Measurements from ENCODE around the gene FHIT. TPM values are rescaled to one million over a fixed set of nuclear protein-coding genes. Genes with fewer than 3 reads are reported as not detected.

FHIT gene
- total RNA-seq, 1 donor = 2.2 TPM

GRCh38 chr3:60531759-60532158 is 719.5 kb downstream of the FHIT start:
- no peak for DNase-seq (ENCODE audit: low read depth)
- TF ChIP-seq, protein P1, sequence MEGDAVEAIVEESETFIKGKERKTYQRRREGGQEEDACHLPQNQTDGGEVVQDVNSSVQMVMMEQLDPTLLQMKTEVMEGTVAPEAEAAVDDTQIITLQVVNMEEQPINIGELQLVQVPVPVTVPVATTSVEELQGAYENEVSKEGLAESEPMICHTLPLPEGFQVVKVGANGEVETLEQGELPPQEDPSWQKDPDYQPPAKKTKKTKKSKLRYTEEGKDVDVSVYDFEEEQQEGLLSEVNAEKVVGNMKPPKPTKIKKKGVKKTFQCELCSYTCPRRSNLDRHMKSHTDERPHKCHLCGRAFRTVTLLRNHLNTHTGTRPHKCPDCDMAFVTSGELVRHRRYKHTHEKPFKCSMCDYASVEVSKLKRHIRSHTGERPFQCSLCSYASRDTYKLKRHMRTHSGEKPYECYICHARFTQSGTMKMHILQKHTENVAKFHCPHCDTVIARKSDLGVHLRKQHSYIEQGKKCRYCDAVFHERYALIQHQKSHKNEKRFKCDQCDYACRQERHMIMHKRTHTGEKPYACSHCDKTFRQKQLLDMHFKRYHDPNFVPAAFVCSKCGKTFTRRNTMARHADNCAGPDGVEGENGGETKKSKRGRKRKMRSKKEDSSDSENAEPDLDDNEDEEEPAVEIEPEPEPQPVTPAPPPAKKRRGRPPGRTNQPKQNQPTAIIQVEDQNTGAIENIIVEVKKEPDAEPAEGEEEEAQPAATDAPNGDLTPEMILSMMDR (IDR thresholded peaks at IDR 0.05; ENCODE audit: insufficient read depth, low read depth, low read length) = no peak

DNA sequence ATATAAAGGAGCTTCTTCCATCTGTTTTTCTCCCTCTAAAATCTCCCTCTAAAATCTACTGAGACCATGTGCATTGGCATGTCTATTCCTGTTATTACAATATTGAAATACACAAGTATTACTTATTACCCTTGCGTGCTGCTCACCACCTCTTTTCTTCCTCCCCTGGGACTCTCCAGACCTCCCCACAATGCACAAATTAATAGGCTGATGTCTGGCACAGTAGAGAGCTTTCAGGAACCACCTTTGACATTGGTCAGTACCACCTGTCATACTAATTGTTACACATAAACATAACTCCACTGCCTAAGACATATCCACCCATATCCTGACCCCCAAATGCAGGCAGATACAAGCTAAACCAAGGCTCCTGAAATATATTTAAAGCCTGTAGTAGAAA is 722.6 kb downstream of the FHIT start:
- no peak overlapping the region for H3K4me3 ChIP-seq (ENCODE audit: low read depth, low read length)
- no peak for DNase-seq (ENCODE audit: low read depth)
- TF ChIP-seq, protein P1 (IDR thresholded peaks at IDR 0.05; ENCODE audit: insufficient read depth, low read depth, low read length) = no peak

More at GRCh38 chr3:60531759-60532158, 719.5 kb downstream of the FHIT start:
- no peak overlapping the region for H3K4me3 ChIP-seq (ENCODE audit: low read depth, low read length)

- TF ChIP-seq, protein P1 (IDR thresholded peaks at IDR 0.05; ENCODE audit: insufficient read depth, low read depth, low read length) = no peak
- no peak overlapping the region for H3K4me3 ChIP-seq (ENCODE audit: low read depth, low read length)
- no peak for DNase-seq (ENCODE audit: low read depth)
Observed at GRCh38 chr3:60523536-60523935, 727.7 kb downstream of the FHIT start.

DNA sequence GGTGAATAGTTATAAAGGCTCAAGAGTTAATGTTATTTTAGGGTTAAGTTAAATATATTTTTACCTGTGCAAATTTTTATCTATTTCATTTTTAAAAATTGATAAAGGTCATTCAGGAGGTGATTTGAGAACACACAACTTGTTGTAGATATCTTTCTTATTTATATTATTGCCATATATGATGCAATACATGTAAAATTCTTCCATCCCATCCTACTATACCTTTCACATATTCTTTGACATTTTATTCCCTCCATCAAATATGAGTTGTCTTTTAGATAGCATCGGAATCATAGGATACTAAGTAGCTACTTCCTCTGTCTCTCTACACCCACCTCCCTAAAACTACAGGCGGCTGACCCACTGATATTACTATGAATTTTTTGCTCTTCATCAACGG is 734.1 kb downstream of the FHIT start:
- TF ChIP-seq, protein P1 (IDR thresholded peaks at IDR 0.05; ENCODE audit: insufficient read depth, low read depth, low read length) = no peak
- no peak overlapping the region for H3K4me3 ChIP-seq (ENCODE audit: low read depth, low read length)
- no peak for DNase-seq (ENCODE audit: low read depth)

DNA sequence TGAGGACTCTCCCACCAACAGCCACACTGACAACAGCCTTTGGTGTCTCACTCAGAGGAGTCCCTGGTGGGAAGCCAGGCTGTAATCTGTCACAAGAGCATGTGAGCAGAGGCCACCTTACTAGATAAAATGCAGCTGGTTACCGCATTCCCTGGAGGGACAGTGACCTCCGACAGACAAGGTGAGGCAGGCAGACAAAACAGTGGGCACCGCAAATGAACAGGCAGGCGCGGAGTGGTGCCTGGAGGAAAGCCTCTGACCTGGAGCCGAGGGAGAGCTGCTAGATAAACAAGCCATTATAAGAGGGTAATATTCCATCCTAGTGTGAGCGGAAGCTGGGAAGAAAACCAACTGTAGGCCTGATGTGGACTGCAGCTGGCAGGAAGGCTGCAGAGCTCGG is 736.4 kb downstream of the FHIT start:
- H3K4me3 ChIP-seq (ENCODE audit: low read depth, low read length) = no peak overlapping the region
- TF ChIP-seq, protein P1 (IDR thresholded peaks at IDR 0.05; ENCODE audit: insufficient read depth, low read depth, low read length) = no peak
- DNase-seq (ENCODE audit: low read depth) = no peak

GRCh38 chr3:60514085-60514649 is 737.1 kb downstream of the FHIT start:
- TF ChIP-seq, protein P1 (IDR thresholded peaks at IDR 0.05; ENCODE audit: insufficient read depth, low read depth, low read length) = no peak
- H3K4me3 ChIP-seq (ENCODE audit: low read depth, low read length) = no peak overlapping the region
- no peak for DNase-seq (ENCODE audit: low read depth)

DNA sequence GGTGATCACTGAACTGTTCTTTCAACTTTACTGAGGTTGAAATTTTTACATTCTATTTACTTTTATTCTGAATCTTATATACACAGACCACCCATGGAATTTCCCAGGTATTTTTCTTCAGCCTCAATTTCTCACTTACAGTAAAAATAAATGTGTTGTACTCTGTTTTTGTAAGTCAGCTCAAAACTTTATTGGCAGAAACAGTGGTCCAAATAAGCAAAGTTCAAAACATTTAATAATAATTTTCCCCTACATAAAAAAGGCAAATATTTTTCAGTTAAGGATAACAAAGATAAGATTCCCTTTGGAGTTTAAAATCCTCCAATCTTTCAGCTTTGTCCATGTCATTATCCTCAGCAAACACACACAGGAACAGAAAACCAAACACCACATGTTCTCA is 738.0 kb downstream of the FHIT start:
- TF ChIP-seq, protein P1 (IDR thresholded peaks at IDR 0.05; ENCODE audit: insufficient read depth, low read depth, low read length) = no peak
- no peak for DNase-seq (ENCODE audit: low read depth)
- no peak overlapping the region for H3K4me3 ChIP-seq (ENCODE audit: low read depth, low read length)

Data from fibroblast of villous mesenchyme (primary cell).